Neural cell (in vitro differentiated cells): ENCODE measurements around the gene PRPH.

Source experiments
- CTCF ChIP-seq: fragments of 450-650 bp; IDR thresholded peaks from 2 replicates; pipeline ENCODE4 v1.5.1; 2014; ENCODE audit warnings: antibody characterized with exemption, mild to moderate bottlenecking, moderate library complexity; ENCODE audit not compliant: poor library complexity, severe bottlenecking
- EZH2 ChIP-seq: fragments of 200-600, 300-800 bp; shearing (Covaris generic), sonication (generic); IDR thresholded peaks from 2 replicates; pipeline ENCODE4 v1.6.1; 2014; ENCODE audit warnings: antibody characterized with exemption, low read length, borderline replicate concordance, mild to moderate bottlenecking; ENCODE audit not compliant: insufficient read depth, poor library complexity, severe bottlenecking
- POLR2AphosphoS5 ChIP-seq: IDR thresholded peaks from 2 replicates; pipeline ENCODE4 v1.6.1; 2012
- RAD21 ChIP-seq: fragments of 450-650 bp; conservative IDR thresholded peaks from 2 replicates; pipeline ENCODE4 v1.6.1; 2014; ENCODE audit warnings: antibody characterized with exemption, mild to moderate bottlenecking, moderate library complexity
- REST ChIP-seq: IDR thresholded peaks from 2 replicates; pipeline ENCODE4 v1.6.1; 2012; ENCODE audit warnings: borderline replicate concordance
- SMC3 ChIP-seq: fragments of 450-650 bp; conservative IDR thresholded peaks from 2 replicates; pipeline ENCODE4 v1.6.1; 2014; ENCODE audit warnings: antibody characterized with exemption, mild to moderate bottlenecking, moderate library complexity; ENCODE audit not compliant: poor library complexity

DNA sequence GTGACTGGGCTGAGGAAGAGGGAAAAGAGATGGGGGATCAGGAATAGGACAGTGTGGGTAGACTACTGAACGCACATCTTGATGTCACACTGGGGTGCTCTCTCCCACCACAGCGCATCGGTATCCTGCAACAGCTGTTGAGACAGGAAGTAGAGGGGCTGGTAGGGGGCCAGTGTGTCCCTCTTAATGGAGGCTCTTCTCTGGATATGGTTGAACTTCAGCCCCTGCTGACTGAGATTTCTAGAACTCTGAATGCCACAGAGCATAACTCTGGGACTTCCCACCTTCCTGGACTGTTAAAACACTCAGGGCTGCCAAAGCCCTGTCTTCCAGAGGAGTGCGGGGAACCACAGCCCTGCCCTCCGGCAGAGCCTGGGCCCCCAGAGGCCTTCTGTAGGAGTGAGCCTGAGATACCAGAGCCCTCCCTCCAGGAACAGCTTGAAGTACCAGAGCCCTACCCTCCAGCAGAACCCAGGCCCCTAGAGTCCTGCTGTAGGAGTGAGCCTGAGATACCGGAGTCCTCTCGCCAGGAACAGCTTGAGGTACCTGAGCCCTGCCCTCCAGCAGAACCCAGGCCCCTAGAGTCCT is 35.2 kb downstream of the PRPH start:
- TF ChIP-seq EZH2 (no peak), REST (no peak), CTCF (no peak), POLR2AphosphoS5 (no peak), RAD21 (no peak), SMC3 (no peak)
